ENCODE results near the gene IFNL1.
A peak's percentile ranks its signal among the peaks of the same experiment; 100 is the strongest.
"Not testable (repeated sequence)": the region's sequence is repeated elsewhere in the genome, so short reads cannot be mapped to it uniquely, and the experiment has no call there.

Gene IFNL1

DNA sequence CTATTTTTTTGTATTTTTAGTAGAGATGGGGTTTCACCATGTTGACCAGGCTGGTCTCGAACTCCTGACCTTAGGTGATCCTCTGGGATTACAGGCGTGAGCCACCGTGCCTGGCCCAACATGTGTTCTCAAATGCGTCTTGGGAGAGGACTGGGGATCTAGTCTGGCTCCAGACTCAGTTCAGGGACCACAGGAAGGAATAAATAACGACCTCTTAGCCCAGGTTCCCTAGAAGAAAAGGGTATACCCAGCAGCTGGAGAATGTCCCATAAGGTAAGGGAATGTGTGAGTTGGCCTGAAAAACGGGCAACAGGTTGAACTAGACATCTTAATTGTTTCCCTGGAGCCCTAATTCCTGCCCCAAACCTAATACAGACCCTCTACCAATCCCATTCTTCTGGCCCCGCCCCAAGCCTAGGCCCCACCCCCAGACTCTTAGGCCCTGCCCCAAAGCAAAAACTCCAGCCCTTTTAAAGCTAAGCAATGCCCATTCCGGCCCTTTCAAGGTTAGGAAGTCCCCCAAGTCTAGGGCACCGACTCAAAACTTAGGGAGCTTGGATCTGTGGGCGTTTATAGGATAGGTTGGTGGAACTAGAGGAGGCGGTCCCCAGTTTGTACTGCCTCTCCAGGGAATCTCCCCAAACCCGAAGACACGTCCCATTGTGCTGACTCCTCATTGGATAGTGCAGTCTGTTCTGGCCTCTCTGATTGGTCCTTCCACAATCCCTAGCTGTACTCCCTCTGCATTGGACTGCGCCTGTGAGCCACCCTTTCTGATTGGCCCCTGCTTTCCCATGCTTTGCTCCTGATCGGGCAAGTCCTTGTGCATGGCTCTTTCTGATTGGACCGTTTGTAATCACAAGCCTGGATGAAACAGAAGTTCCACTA lies 29.8 kb downstream of the IFNL1 start:
- DNase-seq (ENCODE audit: insufficient read length, low spot score), result peak; percentile 75
- no peak for FAIRE-seq

DNA sequence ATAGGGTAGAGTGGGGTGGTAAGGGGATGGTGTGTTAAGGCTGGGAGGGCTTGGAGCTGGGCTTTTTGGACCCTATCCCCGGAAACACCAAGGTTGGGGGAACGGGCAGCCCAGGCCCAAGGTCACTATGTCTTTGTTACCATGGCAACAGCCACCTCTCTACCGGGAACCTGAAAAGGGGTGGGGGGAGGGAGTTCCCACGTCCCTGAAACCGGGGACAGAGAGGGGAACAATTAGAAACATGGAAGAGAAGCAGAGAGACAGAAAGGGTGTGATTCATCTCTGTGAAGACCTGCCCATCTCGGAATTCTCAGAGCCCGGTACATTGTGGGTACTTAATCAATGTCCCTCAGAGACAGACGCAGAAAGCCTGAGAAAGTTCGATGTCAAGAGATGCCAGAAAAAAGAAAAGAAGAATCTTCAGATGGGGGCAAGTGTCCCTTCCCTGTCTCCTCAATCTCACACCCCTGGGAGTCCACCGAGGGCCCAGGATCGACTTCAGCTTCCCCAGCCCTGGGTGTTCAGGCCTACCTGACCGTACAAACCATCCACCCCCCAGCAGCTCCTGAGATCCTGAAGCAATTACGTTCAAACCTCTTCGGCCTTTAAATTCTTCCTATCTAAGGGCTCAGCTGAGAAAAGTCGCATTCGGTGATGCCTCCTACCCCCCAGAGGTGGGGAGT lies 31.3 kb downstream of the IFNL1 start:
- no peak for TF ChIP-seq POLR2A (IDR thresholded peaks at IDR 0.05; ENCODE audit: low read depth, low read length)
- FAIRE-seq (no peak), DNase-seq (ENCODE audit: insufficient read length, low spot score) (no peak)

More for the DNA sequence above, 29.8 kb downstream of the IFNL1 start:
- no peak for TF ChIP-seq POLR2A (IDR thresholded peaks at IDR 0.05; ENCODE audit: low read depth, low read length)

DNA sequence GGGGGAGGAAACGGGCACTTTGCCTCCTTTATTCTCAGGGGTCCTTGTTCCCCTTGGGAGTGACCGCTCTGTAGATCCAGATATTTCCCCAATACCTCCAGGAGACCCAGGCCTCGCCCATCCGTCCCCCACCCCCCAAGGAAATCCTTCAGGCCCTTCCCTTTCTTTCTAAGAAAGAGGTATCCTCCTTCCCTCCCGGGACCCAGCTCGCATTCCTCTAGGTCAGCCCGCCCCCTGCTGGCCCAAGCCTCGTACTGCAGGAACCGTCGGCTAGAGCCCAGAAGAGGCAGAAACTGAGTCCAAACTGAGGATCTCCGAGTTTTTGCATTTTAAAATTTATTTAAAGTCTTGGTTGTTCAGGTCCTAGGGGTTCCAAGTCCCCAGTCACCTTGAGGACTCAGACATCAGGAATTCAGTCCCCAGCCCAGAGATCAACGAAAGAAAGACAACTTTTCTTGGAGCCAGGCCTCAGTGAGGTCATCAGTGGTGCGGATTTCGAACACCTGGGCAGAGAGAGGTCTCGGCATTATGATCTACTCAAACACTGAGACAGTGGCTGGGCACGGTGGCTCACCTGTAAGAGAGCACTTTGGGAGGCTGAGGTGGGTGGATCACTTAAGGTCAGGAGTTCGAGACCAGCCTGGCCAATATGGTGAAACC lies 32.0 kb downstream of the IFNL1 start:
- FAIRE-seq, result no peak
- TF ChIP-seq POLR2A (IDR thresholded peaks at IDR 0.05; ENCODE audit: low read depth, low read length), result no peak
- peak; percentile 90 for DNase-seq (ENCODE audit: insufficient read length, low spot score)

DNA sequence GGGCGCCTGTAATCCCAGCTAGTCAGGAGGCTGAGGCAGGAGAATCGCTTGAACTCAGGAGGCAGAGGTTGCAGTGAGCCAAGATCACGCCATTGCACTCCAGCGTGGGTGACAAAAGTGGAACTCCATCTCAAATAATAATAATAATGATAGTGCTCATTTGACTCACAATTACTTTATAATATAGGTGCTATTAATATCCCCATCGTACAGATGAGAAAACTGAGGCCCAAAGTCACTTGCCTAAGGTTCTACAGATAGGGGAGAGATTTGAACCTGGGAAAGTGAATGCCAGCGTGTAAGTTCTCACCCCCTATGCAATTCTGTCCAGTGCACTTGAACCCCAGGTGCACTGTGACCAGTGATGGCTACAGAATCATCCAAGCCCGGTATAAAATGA lies 33.7 kb downstream of the IFNL1 start:
- DNase-seq (ENCODE audit: insufficient read length, low spot score) (no peak), FAIRE-seq (no peak)
- TF ChIP-seq POLR2A (IDR thresholded peaks at IDR 0.05; ENCODE audit: low read depth, low read length), result no peak

DNA sequence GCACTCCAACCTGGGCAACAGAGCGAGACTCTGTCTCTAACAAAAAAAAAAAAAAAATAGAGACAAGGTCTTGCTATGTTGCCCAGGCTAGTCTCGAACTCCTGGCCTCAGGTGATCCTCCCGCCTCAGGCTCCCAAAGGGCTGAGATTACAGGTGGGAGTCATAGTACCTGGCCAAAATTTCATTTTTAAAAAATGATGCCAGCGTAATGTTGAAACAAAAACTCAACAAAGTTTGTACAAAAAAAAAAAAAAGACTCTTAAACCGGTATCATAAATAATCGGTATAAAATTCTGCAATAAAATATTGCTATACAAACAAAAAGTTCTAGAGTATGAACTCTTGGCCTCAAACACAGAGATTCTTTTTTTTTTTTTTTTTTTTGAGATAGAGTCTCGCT lies 36.1 kb downstream of the IFNL1 start:
- TF ChIP-seq POLR2A (IDR thresholded peaks at IDR 0.05; ENCODE audit: low read depth, low read length), result no peak
- FAIRE-seq, result no peak
- no peak for DNase-seq (ENCODE audit: insufficient read length, low spot score)

DNA sequence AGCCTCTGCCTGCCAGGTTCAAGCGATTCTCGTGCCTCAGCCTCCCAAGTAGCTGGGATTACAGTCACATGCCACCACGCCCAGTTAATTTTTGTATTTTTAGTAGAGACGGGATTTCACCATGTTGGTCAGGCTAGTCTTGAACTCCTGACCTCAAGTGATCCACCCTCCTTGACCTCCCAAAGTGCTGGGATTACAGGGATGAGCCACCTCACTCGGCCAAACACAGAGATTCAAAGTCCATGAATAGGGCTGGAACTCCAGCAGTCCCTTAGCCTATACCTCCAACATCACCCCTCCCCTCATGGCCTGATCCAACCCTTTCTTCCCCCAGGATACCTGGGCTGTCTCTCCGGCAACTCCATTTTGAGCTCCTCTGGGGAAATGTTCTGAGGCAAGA lies 36.5 kb downstream of the IFNL1 start:
- not testable (repeated sequence) for FAIRE-seq; DNase-seq (ENCODE audit: insufficient read length, low spot score)

DNA sequence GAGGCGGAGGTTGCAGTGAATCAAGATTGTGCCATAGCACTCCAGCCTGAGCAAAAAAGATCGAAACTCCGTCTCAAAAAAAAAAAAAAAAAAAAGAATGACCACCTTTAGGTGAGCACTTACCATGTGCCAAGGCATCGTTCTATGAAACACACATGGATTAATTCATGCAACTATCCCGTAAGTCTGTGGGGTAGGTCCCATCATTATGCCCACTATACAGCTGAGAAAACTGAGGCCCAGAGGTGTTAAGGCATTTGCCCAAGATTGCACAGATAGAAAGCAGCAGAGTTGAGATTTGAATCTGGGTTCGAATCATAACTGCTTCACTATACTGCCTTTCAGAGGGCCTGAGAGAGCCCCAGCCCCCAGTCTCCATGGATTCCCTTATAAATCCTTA lies 37.3 kb downstream of the IFNL1 start:
- no peak for TF ChIP-seq POLR2A (IDR thresholded peaks at IDR 0.05; ENCODE audit: low read depth, low read length)
- DNase-seq (ENCODE audit: insufficient read length, low spot score) (no peak), FAIRE-seq (no peak)

DNA sequence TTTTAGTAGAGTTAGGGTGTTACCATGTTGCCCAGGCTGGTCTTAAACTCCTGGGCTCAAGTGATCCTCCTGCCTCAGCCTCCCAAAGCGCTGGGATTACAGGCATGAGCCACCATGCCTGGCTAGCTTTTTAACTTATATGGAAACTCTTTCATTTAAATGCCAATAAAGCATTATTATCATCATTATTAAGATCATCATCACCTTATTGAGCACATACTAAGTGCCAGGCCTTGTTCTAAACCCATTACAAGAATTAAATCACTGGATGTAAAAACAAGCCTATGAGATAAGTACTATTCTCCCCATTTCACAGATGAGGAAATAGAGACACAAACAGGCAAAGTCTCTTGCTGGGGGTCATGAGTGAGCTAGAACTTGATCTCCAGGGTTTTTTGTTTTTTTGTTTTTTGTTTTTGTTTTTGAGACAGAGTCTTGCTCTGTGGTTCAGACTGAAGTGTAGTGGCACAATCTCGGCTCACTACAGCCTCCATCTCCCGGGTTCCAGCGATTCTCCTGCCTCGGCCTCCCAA lies 38.3 kb downstream of the IFNL1 start:
- FAIRE-seq (no peak), DNase-seq (ENCODE audit: insufficient read length, low spot score) (no peak)
- TF ChIP-seq POLR2A (IDR thresholded peaks at IDR 0.05; ENCODE audit: low read depth, low read length), result no peak

DNA sequence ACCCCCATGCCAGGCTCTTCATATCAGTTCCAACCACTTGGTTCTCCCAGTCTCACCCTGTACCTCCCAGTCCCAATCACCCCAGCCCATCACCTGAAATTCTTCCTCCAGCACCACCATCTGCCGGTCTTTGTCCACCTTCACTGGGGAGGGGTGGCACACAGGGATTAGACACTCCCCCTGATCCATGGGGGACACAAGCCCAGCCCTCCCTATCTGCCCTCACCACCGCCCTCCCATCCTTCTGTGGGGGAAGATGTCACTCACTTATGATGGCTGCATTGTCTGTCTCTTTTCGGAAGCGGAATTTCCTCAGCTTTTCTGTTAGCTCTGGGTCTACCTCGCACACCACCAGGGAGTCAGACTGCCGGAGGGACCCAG lies 39.0 kb downstream of the IFNL1 start:
- no peak for TF ChIP-seq POLR2A (IDR thresholded peaks at IDR 0.05; ENCODE audit: low read depth, low read length)
- DNase-seq (ENCODE audit: insufficient read length, low spot score) (no peak), FAIRE-seq (no peak)

DNA sequence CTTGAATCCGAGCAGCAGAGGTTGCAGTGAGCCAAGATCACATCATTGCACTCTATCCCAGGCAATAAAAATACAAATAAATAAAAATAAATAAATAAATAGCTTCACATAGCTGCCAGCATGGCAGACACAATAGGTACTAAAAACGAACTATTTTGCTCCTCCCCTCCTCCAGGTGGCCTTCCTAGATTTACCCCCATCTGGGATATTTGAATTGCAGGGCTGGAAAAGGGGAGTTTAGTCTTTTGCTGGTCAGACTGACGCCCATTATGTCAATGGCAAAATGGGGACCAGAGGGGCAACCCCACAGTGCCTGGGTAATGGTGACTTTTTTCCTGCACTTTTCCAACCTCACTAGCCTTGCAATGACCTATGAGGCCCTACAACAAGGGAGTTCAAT lies 40.3 kb downstream of the IFNL1 start:
- no peak for FAIRE-seq

DNA sequence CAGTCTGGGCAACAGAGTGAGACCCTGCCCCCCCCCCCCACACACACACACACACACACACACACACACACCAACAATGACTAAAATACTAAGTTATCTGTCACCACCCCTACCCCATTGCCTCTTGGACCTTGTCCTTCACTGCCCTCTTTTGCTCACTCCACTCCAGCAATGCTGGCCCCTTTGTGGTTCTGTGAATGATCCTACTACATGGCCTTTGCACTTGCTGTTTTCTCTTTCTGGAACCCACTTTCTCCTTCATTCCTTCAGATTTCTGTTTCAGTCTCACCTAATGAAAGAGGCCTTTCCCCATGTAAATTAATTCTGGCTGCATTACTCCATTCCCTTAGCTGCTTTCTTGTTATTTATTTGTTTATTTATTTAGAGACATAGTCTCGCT lies 43.5 kb downstream of the IFNL1 start:
- no peak for FAIRE-seq

More for the DNA sequence above, 40.3 kb downstream of the IFNL1 start:
- TF ChIP-seq POLR2A (IDR thresholded peaks at IDR 0.05; ENCODE audit: low read depth, low read length), result no peak
- no peak for DNase-seq (ENCODE audit: insufficient read length, low spot score)

DNA sequence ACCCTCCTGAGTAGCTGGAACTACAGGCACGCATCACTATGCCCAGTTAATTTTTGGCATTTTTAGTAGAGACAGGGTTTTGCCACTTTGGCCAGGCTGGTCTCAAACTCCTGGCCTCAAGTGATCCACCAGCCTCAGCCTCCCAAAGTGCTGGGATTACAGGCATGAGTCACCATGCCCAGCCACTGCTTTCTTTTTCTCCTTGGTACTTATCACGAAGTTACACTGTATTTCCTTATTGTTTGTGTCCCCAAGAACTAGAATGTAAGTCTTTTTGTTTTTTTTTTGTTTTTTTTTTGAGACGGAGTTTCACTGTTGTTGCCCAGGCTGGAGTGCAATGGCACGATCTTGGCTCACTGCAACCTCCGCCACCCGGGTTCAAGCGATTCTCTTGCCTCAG lies 43.9 kb downstream of the IFNL1 start:
- not testable (repeated sequence) for DNase-seq (ENCODE audit: insufficient read length, low spot score); FAIRE-seq

More for the DNA sequence above, 43.5 kb downstream of the IFNL1 start:
- DNase-seq (ENCODE audit: insufficient read length, low spot score), result no peak
- no peak for TF ChIP-seq POLR2A (IDR thresholded peaks at IDR 0.05; ENCODE audit: low read depth, low read length)

DNA sequence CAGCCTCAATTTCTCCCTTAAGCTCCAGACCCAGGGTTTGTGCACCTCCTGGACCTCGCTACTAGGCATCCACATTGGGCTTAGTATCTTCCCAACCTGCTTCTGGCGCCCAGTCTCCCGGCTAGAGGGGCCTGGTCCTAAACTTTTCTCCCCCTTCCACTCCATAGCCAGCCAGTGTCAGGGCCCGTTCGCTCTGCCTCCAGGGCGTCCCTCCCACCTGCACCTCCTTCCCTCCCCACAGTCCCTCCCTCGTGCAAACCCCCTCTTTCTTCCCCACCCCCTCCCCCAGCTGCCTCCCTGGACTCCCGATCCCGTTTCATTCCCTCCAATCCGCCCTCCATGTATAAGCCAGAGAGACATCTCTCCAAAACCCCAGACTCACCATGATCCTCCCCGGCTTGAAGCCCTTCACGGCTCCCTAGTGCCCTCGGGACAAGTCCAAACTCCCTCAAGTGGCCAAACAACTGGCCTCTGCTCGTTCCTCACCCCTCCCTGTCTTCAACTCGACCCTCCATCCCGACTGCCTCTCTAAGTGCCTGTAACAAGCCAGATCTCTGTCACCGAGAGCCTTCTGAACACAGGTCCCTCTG lies 45.0 kb downstream of the IFNL1 start:
- FAIRE-seq (no peak), DNase-seq (ENCODE audit: insufficient read length, low spot score) (no peak)
- no peak for TF ChIP-seq POLR2A (IDR thresholded peaks at IDR 0.05; ENCODE audit: low read depth, low read length)
